ENCODE measurements around the gene BATF.
"Not testable (repeated sequence)": the region's sequence is repeated elsewhere in the genome, so short reads cannot be mapped to it uniquely, and the experiment has no call there.

BATF gene

GRCh38 chr14:75522224-75522982 is at the start of gene BATF:
Gene BATF, plus strand, starts transcription at chr14:75522469. Its CDS starts 214 bp downstream, at chr14:75522683.
- TF ChIP-seq CTCF (IDR thresholded peaks at IDR 0.05; ENCODE audit: low read depth, low read length, missing control alignments): no peak
- no peak for DNase-seq (ENCODE audit: extremely low read depth, low read depth)
- no peak within 1 kb of the TSS for H3K4me3 ChIP-seq (replicated peaks; ENCODE audit: low read depth, low read length)

- not testable (repeated sequence) for DNase-seq (ENCODE audit: extremely low read depth, low read depth)
Measured at GRCh38 chr14:75474127-75474526, 48.1 kb upstream of the BATF start.

GRCh38 chr14:75476274-75476995 is 45.8 kb upstream of the BATF start:
- no peak overlapping the region for H3K4me3 ChIP-seq (replicated peaks; ENCODE audit: low read depth, low read length)
- DNase-seq (ENCODE audit: extremely low read depth, low read depth): no peak
- no peak for TF ChIP-seq CTCF (IDR thresholded peaks at IDR 0.05; ENCODE audit: low read depth, low read length, missing control alignments)

More at GRCh38 chr14:75474127-75474526, 48.1 kb upstream of the BATF start:
- H3K4me3 ChIP-seq (replicated peaks; ENCODE audit: low read depth, low read length): not testable (repeated sequence)

- TF ChIP-seq CTCF (IDR thresholded peaks at IDR 0.05; ENCODE audit: low read depth, low read length, missing control alignments): no peak
- no peak overlapping the region for H3K4me3 ChIP-seq (replicated peaks; ENCODE audit: low read depth, low read length)
- no peak for DNase-seq (ENCODE audit: extremely low read depth, low read depth)
Measured at GRCh38 chr14:75477881-75478280, 44.4 kb upstream of the BATF start.

GRCh38 chr14:75479770-75480600 is 42.3 kb upstream of the BATF start:
- TF ChIP-seq CTCF (IDR thresholded peaks at IDR 0.05; ENCODE audit: low read depth, low read length, missing control alignments): no peak
- DNase-seq (ENCODE audit: extremely low read depth, low read depth): no peak
- H3K4me3 ChIP-seq (replicated peaks; ENCODE audit: low read depth, low read length): no peak overlapping the region

- DNase-seq (ENCODE audit: extremely low read depth, low read depth): no peak
- no peak for TF ChIP-seq CTCF (IDR thresholded peaks at IDR 0.05; ENCODE audit: low read depth, low read length, missing control alignments)
Measured at GRCh38 chr14:75482366-75482765, 39.9 kb upstream of the BATF start.

More at GRCh38 chr14:75482366-75482765, 39.9 kb upstream of the BATF start:
- no peak overlapping the region for H3K4me3 ChIP-seq (replicated peaks; ENCODE audit: low read depth, low read length)

Measured in HFF-Myc (cell line).